Stimulated activated CD8-positive, alpha-beta memory T cell treated with anti-CD3 and anti-CD28 coated beads, Interleukin-2, amount 100 ng/mL, for 48 hours (primary cell): ENCODE results near the gene SLX9.
"Not testable (repeated sequence)": the region's sequence is repeated elsewhere in the genome, so short reads cannot be mapped to it uniquely, and the experiment has no call there.

Experiments
- DNase-seq, 2 donors: peaks; one replicate each; pipeline ENCODE4 v3.0.0-alpha.2; 2020; ENCODE audit warnings: low read depth in 2 of 2

The SLX9 gene

GRCh38 chr21:45019076-45019886 is 79.5 kb downstream of the SLX9 start:
- no peak for DNase-seq

GRCh38 chr21:45019887-45020537 is 80.2 kb downstream of the SLX9 start:
- no peak for DNase-seq

- DNase-seq, result no peak
These were observed 81.0 kb downstream of the SLX9 start for GRCh38 chr21:45020629-45021427.

- DNase-seq, result no peak
These were observed 81.9 kb downstream of the SLX9 start for GRCh38 chr21:45021428-45022347.

GRCh38 chr21:45022348-45022675 is 82.5 kb downstream of the SLX9 start:
- no peak for DNase-seq

- no peak for DNase-seq
These were observed 82.9 kb downstream of the SLX9 start for GRCh38 chr21:45022736-45023135.

- not testable (repeated sequence) for DNase-seq
These were observed 84.7 kb downstream of the SLX9 start for GRCh38 chr21:45024516-45024915.

- no peak for DNase-seq
These were observed 86.4 kb downstream of the SLX9 start for GRCh38 chr21:45026066-45026745.
